ENCODE results near the gene SEPTIN8. TPM values are rescaled to one million over a fixed set of nuclear protein-coding genes. Genes with fewer than 3 reads are reported as not detected.

Gene SEPTIN8
- total and polyA plus RNA-seq, 2 of the 13 experiments (the other 11 are each of a cell fraction or from before 2014, with no cell fraction given) = 41.4 to 49.9 TPM

GRCh38 chr5:132736853-132737833 is 39.9 kb downstream of the SEPTIN8 start, which contains the start of gene KIF3A (continued):
- peak; percentile 24; the same call in 1 of the 2 replicates for TF ChIP-seq ARID5B (CRISPR knock-in tag; IDR thresholded peaks at IDR 0.05)
- TF ChIP-seq ZNF10 (CRISPR knock-in tag; IDR thresholded peaks at IDR 0.05; ENCODE audit: borderline replicate concordance, low read depth) = no peak
- TF ChIP-seq THAP8 (CRISPR knock-in tag; IDR thresholded peaks at IDR 0.05; ENCODE audit: borderline replicate concordance) = no peak
- no peak for TF ChIP-seq CENPT (CRISPR knock-in tag; IDR thresholded peaks at IDR 0.05; ENCODE audit: low read depth)
- TF ChIP-seq YEATS2 (CRISPR knock-in tag; IDR thresholded peaks at IDR 0.05; ENCODE audit: borderline replicate concordance) = peak; percentile 58; the same call in 1 of the 2 replicates
- TF ChIP-seq FOXA3 (CRISPR knock-in tag; IDR thresholded peaks at IDR 0.05) = peak; percentile 12; the same call in 1 of the 2 replicates
- TF ChIP-seq RBM39 (IDR thresholded peaks at IDR 0.05; ENCODE audit: low read depth, low read length, poor library complexity, severe bottlenecking) = no peak
- no peak for TF ChIP-seq AFF4 (CRISPR knock-in tag; IDR thresholded peaks at IDR 0.05)
- no peak for TF ChIP-seq ZNF652 (CRISPR knock-in tag; IDR thresholded peaks at IDR 0.05; ENCODE audit: borderline replicate concordance, low read depth)
- no peak for TF ChIP-seq ZBTB46 (CRISPR knock-in tag; IDR thresholded peaks at IDR 0.05; ENCODE audit: borderline replicate concordance)
- no peak for TF ChIP-seq ZNF720 (CRISPR knock-in tag; IDR thresholded peaks at IDR 0.05)

All from HepG2 (cell line).